GM19324 (cell line): Measurements from ENCODE around the gene OR13J1.
"Not testable (repeated sequence)": the region's sequence is repeated elsewhere in the genome, so short reads cannot be mapped to it uniquely, and the experiment has no call there.

Experiments used
- ATAC-seq: cut with Tn5 transposase; IDR thresholded peaks from one replicate; pipeline ENCODE4 v1.9.1; 2021; ENCODE audit warnings: mild to moderate bottlenecking, moderate library complexity; ENCODE audit not compliant: unreplicated experiment, low FRiP score

The OR13J1 gene

GRCh38 chr9:35870351-35870923 is at the start of gene OR13J1:
Gene OR13J1 (minus strand): TSS chr9:35870401. CDS start chr9:35870401, 0 bp downstream.
- no peak for ATAC-seq

- no peak for ATAC-seq
These were observed 49.2 kb upstream of the OR13J1 start for GRCh38 chr9:35919212-35920008.

GRCh38 chr9:35918780-35919179 is 48.6 kb upstream of the OR13J1 start:
- ATAC-seq, result no peak

- no peak for ATAC-seq
These were observed 47.1 kb upstream of the OR13J1 start for GRCh38 chr9:35917261-35917660.

GRCh38 chr9:35915681-35916294 is 45.6 kb upstream of the OR13J1 start:
- ATAC-seq, result no peak

GRCh38 chr9:35914301-35914807 is 44.2 kb upstream of the OR13J1 start:
- ATAC-seq, result no peak

- ATAC-seq, result not testable (repeated sequence)
These were observed 43.2 kb upstream of the OR13J1 start for GRCh38 chr9:35913429-35913828.

- ATAC-seq, result no peak
These were observed 42.7 kb upstream of the OR13J1 start for GRCh38 chr9:35912791-35913400.

- ATAC-seq, result no peak
These were observed 41.5 kb upstream of the OR13J1 start for GRCh38 chr9:35911690-35912089.

GRCh38 chr9:35910613-35911359 is 40.6 kb upstream of the OR13J1 start:
- ATAC-seq, result no peak

GRCh38 chr9:35909687-35910612 is 39.7 kb upstream of the OR13J1 start:
- no peak for ATAC-seq

- no peak for ATAC-seq
These were observed 39.1 kb upstream of the OR13J1 start, which contains the start of gene SPAAR for GRCh38 chr9:35909274-35909673. Gene SPAAR (plus strand): TSS chr9:35909490. CDS start chr9:35910464, 974 bp downstream.

GRCh38 chr9:35908504-35909125 is 38.4 kb upstream of the OR13J1 start:
- no peak for ATAC-seq

GRCh38 chr9:35907711-35908503 is 37.7 kb upstream of the OR13J1 start:
- no peak for ATAC-seq

GRCh38 chr9:35906923-35907699 is 36.9 kb upstream of the OR13J1 start:
- ATAC-seq, result no peak

GRCh38 chr9:35905912-35906679 is 35.9 kb upstream of the OR13J1 start, which contains the start of gene HRCT1:
Gene HRCT1 (plus strand): TSS chr9:35906202. CDS start chr9:35906288, 86 bp downstream.
- no peak for ATAC-seq
